CD4-positive, alpha-beta memory T cell (primary cell): Measurements from ENCODE around the gene SP100. TPM values are rescaled to one million over a fixed set of nuclear protein-coding genes. Genes with fewer than 3 reads are reported as not detected.
"Not testable (repeated sequence)": the region's sequence is repeated elsewhere in the genome, so short reads cannot be mapped to it uniquely, and the experiment has no call there.

Experiments
- CTCF ChIA-PET: fragments of 350-600 bp; sonication (Branson Sonifier 250); formaldehyde crosslinking; loops from one replicate; lab custom pipeline; 2021; ENCODE audit warnings: inconsistent platforms; ENCODE audit not compliant: partially characterized antibody; lab: Charles Lee
- POLR2A ChIA-PET: fragments of 350-600 bp; sonication (Branson Sonifier 250); formaldehyde crosslinking; loops from one replicate; lab custom pipeline; 2021; ENCODE audit not compliant: partially characterized antibody; lab: Charles Lee
- DNase-seq, 5 donors: peaks; one replicate each; pipeline versions ENCODE4 v3.0.0 to v3.0.0-alpha.2; 2020 to 2022; ENCODE audit warnings: mixed read lengths in 1 of 5
- H3K27ac ChIP-seq: one replicate; pipeline ENCODE4 v1.7.0; 2013; ENCODE audit warnings: low read depth, low read length
- H3K27me3 ChIP-seq: 2 replicates; pipeline ENCODE4 v1.7.0; 2013; ENCODE audit warnings: mild to moderate bottlenecking, low read length, moderate library complexity; ENCODE audit not compliant: insufficient read depth
- H3K36me3 ChIP-seq: 2 replicates; pipeline ENCODE4 v1.7.0; 2013; ENCODE audit warnings: mild to moderate bottlenecking, low read length, moderate library complexity; ENCODE audit not compliant: insufficient read depth
- H3K4me1 ChIP-seq: 2 replicates; pipeline ENCODE4 v1.7.0; 2013; ENCODE audit warnings: mild to moderate bottlenecking, low read length, moderate library complexity; ENCODE audit not compliant: insufficient read depth
- H3K4me3 ChIP-seq, 2 donors: one replicate each; pipeline ENCODE4 v1.7.0; 2013; ENCODE audit warnings: low read length in 2 of 2, mild to moderate bottlenecking in 1 of 2
- H3K9me3 ChIP-seq, 2 donors: one replicate each; pipeline ENCODE4 v1.7.0; 2013; ENCODE audit warnings: low read length in 2 of 2, control low read depth in 1 of 2; ENCODE audit not compliant: control insufficient read depth in 1 of 2
- H3K27ac Mint-ChIP-seq, 7 donors: one replicate each; pipeline ENCODE4 v1.8.0; 2020 to 2021; ENCODE audit warnings: mixed read lengths in 7 of 7, mild to moderate bottlenecking in 6 of 7, inconsistent platforms in 3 of 7, moderate library complexity in 3 of 7
- H3K27me3 Mint-ChIP-seq, 2 donors: one replicate each; pipeline ENCODE4 v1.8.0; 2020 to 2021; ENCODE audit warnings: mixed read lengths in 2 of 2
- H3K36me3 Mint-ChIP-seq, 2 donors: one replicate each; pipeline ENCODE4 v1.8.0; 2020 to 2021; ENCODE audit warnings: mixed read lengths in 2 of 2, inconsistent platforms in 1 of 2, mild to moderate bottlenecking in 1 of 2
- H3K4me1 Mint-ChIP-seq, 4 donors: one replicate each; pipeline ENCODE4 v1.8.0; 2020 to 2021; ENCODE audit warnings: mixed read lengths in 4 of 4, mild to moderate bottlenecking in 1 of 4
- H3K4me3 Mint-ChIP-seq, 8 donors: one replicate each; pipeline ENCODE4 v1.8.0; 2020 to 2021; ENCODE audit warnings: mixed read lengths in 8 of 8, mild to moderate bottlenecking in 7 of 8, moderate library complexity in 6 of 8, inconsistent platforms in 3 of 8
- H3K9me3 Mint-ChIP-seq, 8 donors: one replicate each; pipeline ENCODE4 v1.8.0; 2020 to 2021; ENCODE audit warnings: mixed read lengths in 8 of 8, mild to moderate bottlenecking in 5 of 8, inconsistent platforms in 3 of 8, moderate library complexity in 1 of 8
- intact Hi-C: fragments of 100-400 bp; cut with micrococcal nuclease; formaldehyde crosslinking; loops from one replicate; pipeline ENCODE4 v1.15.1; 2023
- polyA plus RNA-seq, 2 donors: library from polyadenylated mRNA; unstranded; fragments of 300-500 nt; fragmentation: Illumina TruSeq; gene quantifications; one replicate each; pipeline ENCODE4 v1.2.3, GENCODE V29; 2021
- total RNA-seq, 2 experiments: library from RNA; stranded (reverse); gene quantifications; one replicate each; pipeline ENCODE4 v1.2.3, GENCODE V29; 2021

The SP100 gene
- total and polyA plus RNA-seq, 4 experiments from 2014 or later, result 101 to 226 (median 216) TPM

GRCh38 chr2:230429513-230429912, 13.5 kb downstream of the SP100 start:
- peak overlapping the region in 3 of 8 donors; percentile 22 to 40 (median 38) for H3K4me3 Mint-ChIP-seq
- peaks cover 53 to 70% (median 62%) of the 10 kb centered on the region in 4 donors for H3K4me1 Mint-ChIP-seq
- H3K27me3 ChIP-seq, result no peaks in the 10 kb centered on the region
- ChIA-PET CTCF (no interaction called here), POLR2A (interaction anchor here (1.0 kb wide), 1 partner anchor 12 kb away, joined by 3 read pairs; no protein-coding TSS in a partner anchor)
- DNase-seq, result no peak
- intact Hi-C loops, result no loop called here
- H3K9me3 ChIP-seq, result peaks cover 0 to 3% of the 10 kb centered on the region in 2 donors
- H3K27me3 Mint-ChIP-seq, result no peaks in the 10 kb centered on the region
- H3K4me1 ChIP-seq, result peaks cover 67% of the 10 kb centered on the region
- peak overlapping the region in 4 of 7 donors; percentile 3 to 84 (median 46) for H3K27ac Mint-ChIP-seq
- no peak overlapping the region for H3K4me3 ChIP-seq
- H3K27ac ChIP-seq, result no peak overlapping the region
- H3K9me3 Mint-ChIP-seq, result peaks cover 0 to 26% (median 14%) of the 10 kb centered on the region in 8 donors
- H3K36me3 Mint-ChIP-seq, result peaks cover 72 to 73% of the 10 kb centered on the region in 2 donors
- peaks cover 13% of the 10 kb centered on the region for H3K36me3 ChIP-seq

GRCh38 chr2:230430957-230431910, 15.2 kb downstream of the SP100 start:
- peaks cover 15% of the 10 kb centered on the region for H3K36me3 ChIP-seq
- no peaks in the 10 kb centered on the region for H3K27me3 ChIP-seq
- H3K4me3 ChIP-seq, result no peak overlapping the region
- intact Hi-C loops, result no loop called here
- Mint-ChIP-seq H3K36me3 (peaks cover 74 to 77% of the 10 kb centered on the region in 2 donors), H3K27ac (peak overlapping the region in 6 of 7 donors; percentile 8 to 75 (median 54)), H3K27me3 (no peaks in the 10 kb centered on the region), H3K9me3 (peaks cover 0 to 40% (median 19%) of the 10 kb centered on the region in 8 donors), H3K4me3 (peak overlapping the region in 7 of 8 donors; percentile 27 to 72 (median 49)), H3K4me1 (peaks cover 45 to 65% (median 53%) of the 10 kb centered on the region in 4 donors)
- peaks cover 0 to 8% of the 10 kb centered on the region in 2 donors for H3K9me3 ChIP-seq
- CTCF ChIA-PET, result interaction anchor here (0.6 to 1.3 kb wide), 2 partner anchors 25 to 481 kb away, joined by 3 to 5 read pairs; no protein-coding TSS in a partner anchor
- peaks cover 53% of the 10 kb centered on the region for H3K4me1 ChIP-seq
- H3K27ac ChIP-seq, result peak overlapping the region; percentile 26
- no peak for DNase-seq
- POLR2A ChIA-PET, result interaction anchor here (0.8 to 1.5 kb wide), 4 partner anchors 20 to 205 kb away, joined by 3 to 4 read pairs (median 4); partner anchors contain the start of gene SP140

GRCh38 chr2:230434677-230435324, 18.8 kb downstream of the SP100 start:
- Mint-ChIP-seq H3K9me3 (peaks cover 0 to 31% (median 12%) of the 10 kb centered on the region in 8 donors), H3K4me1 (peaks cover 45 to 62% (median 51%) of the 10 kb centered on the region in 4 donors), H3K4me3 (peak overlapping the region in 4 of 8 donors; percentile 21 to 59 (median 55)), H3K27me3 (no peaks in the 10 kb centered on the region), H3K27ac (peak overlapping the region; percentile 30 to 88 (median 79)), H3K36me3 (peaks cover 56 to 79% of the 10 kb centered on the region in 2 donors)
- H3K27me3 ChIP-seq, result no peaks in the 10 kb centered on the region
- H3K4me1 ChIP-seq, result peaks cover 56% of the 10 kb centered on the region
- H3K36me3 ChIP-seq, result peaks cover 15% of the 10 kb centered on the region
- H3K9me3 ChIP-seq, result peaks cover 0 to 8% of the 10 kb centered on the region in 2 donors
- H3K4me3 ChIP-seq, result no peak overlapping the region
- POLR2A ChIA-PET, result interaction anchor here (1.1 to 2.0 kb wide), 3 partner anchors 13 to 19 kb away, joined by 3 to 6 read pairs (median 5); partner anchors contain the start of gene SP100
- CTCF ChIA-PET, result no interaction called here
- peak overlapping the region; percentile 10 for H3K27ac ChIP-seq
- no peak for DNase-seq
- intact Hi-C loops, result no loop called here

GRCh38 chr2:230435431-230435830, 19.4 kb downstream of the SP100 start:
- Mint-ChIP-seq H3K4me3 (no peak overlapping the region), H3K27ac (peak overlapping the region in 5 of 7 donors; percentile 62 to 88 (median 79)), H3K4me1 (peaks cover 42 to 59% (median 49%) of the 10 kb centered on the region in 4 donors), H3K9me3 (peaks cover 0 to 27% (median 11%) of the 10 kb centered on the region in 8 donors), H3K36me3 (peaks cover 51 to 73% of the 10 kb centered on the region in 2 donors), H3K27me3 (no peaks in the 10 kb centered on the region)
- intact Hi-C loops, result no loop called here
- ChIA-PET POLR2A (interaction anchor here (0.9 to 1.8 kb wide), 3 partner anchors 18 to 46 kb away, joined by 3 to 5 read pairs (median 3); partner anchors contain the start of gene SP100), CTCF (interaction anchor here (0.8 kb wide), 1 partner anchor 18 kb away, joined by 3 read pairs; no protein-coding TSS in a partner anchor)
- H3K27me3 ChIP-seq, result no peaks in the 10 kb centered on the region
- peaks cover 0 to 8% of the 10 kb centered on the region in 2 donors for H3K9me3 ChIP-seq
- H3K36me3 ChIP-seq, result peaks cover 10% of the 10 kb centered on the region
- no peak for DNase-seq
- H3K4me3 ChIP-seq, result no peak overlapping the region
- peaks cover 55% of the 10 kb centered on the region for H3K4me1 ChIP-seq
- no peak overlapping the region for H3K27ac ChIP-seq

- H3K27me3 Mint-ChIP-seq, DNase-seq, H3K27ac ChIP-seq, H3K4me3 ChIP-seq, intact Hi-C loops, H3K27me3 ChIP-seq, CTCF ChIA-PET, H3K9me3 ChIP-seq: not testable (repeated sequence)
- peaks cover 51% of the 10 kb centered on the region for H3K4me1 ChIP-seq
- Mint-ChIP-seq H3K4me1 (peaks cover 43 to 64% (median 54%) of the 10 kb centered on the region in 4 donors), H3K4me3 (peak overlapping the region in 7 of 8 donors; percentile 74 to 92 (median 84)), H3K9me3 (peaks cover 0 to 18% (median 8%) of the 10 kb centered on the region in 8 donors), H3K36me3 (peaks cover 43 to 66% of the 10 kb centered on the region in 2 donors), H3K27ac (peak overlapping the region; percentile 27 to 98 (median 91))
- POLR2A ChIA-PET, result interaction anchor here (0.7 kb wide), 1 partner anchor 22 kb away, joined by 3 read pairs; no protein-coding TSS in a partner anchor
- peaks cover 21% of the 10 kb centered on the region for H3K36me3 ChIP-seq
Measured at GRCh38 chr2:230439121-230439520, 23.1 kb downstream of the SP100 start.

- Mint-ChIP-seq H3K9me3 (peaks cover 0 to 17% (median 8%) of the 10 kb centered on the region in 8 donors), H3K4me1 (peaks cover 41 to 60% (median 53%) of the 10 kb centered on the region in 4 donors), H3K27ac (peak overlapping the region; percentile 79 to 98 (median 91)), H3K4me3 (peak overlapping the region; percentile 74 to 92 (median 83)), H3K36me3 (peaks cover 43 to 68% of the 10 kb centered on the region in 2 donors), H3K27me3 (no peaks in the 10 kb centered on the region)
- Histone ChIP-seq H3K4me3 (peak overlapping the region in 1 of 2 donors; percentile 28), H3K4me1 (peaks cover 47% of the 10 kb centered on the region), H3K36me3 (peaks cover 26% of the 10 kb centered on the region), H3K27ac (peak overlapping the region; percentile 34), H3K9me3 (peaks cover 0 to 5% of the 10 kb centered on the region in 2 donors), H3K27me3 (no peaks in the 10 kb centered on the region)
- intact Hi-C loops, result no loop called here
- ChIA-PET CTCF (no interaction called here), POLR2A (interaction anchor here (0.7 kb wide), 1 partner anchor 23 kb away, joined by 3 read pairs; no protein-coding TSS in a partner anchor)
- DNase-seq, result peak in 3 of 5 donors; percentile 5 to 17 (median 16)
Measured at GRCh38 chr2:230439590-230439989, 23.6 kb downstream of the SP100 start.
